ENCODE measurements around the gene SLC25A47. TPM values are rescaled to one million over a fixed set of nuclear protein-coding genes. Genes with fewer than 3 reads are reported as not detected.

SLC25A47 gene
- total and polyA plus RNA-seq, 4 donors, result 23.7 to 469 (median 291) TPM

- TF ChIP-seq FOXA1 (IDR thresholded peaks at IDR 0.05), result no peak
- TF ChIP-seq EGR1 (IDR thresholded peaks at IDR 0.05; ENCODE audit: low read depth in 2 of 2), result no peak
- no peak for TF ChIP-seq RAD21 (IDR thresholded peaks at IDR 0.05)
- peak; percentile 85 to 93 for TF ChIP-seq HNF4A (conservative IDR thresholded peaks at IDR 0.05)
- TF ChIP-seq HNF4G (IDR thresholded peaks at IDR 0.05), result peak; percentile 47
- no peak for TF ChIP-seq ATF3 (IDR thresholded peaks at IDR 0.05)
- peak; percentile 48 for TF ChIP-seq YY1 (IDR thresholded peaks at IDR 0.05)
- TF ChIP-seq GABPA (IDR thresholded peaks at IDR 0.05 in 1 of 2, conservative IDR thresholded peaks at IDR 0.05 in 1 of 2), result no peak
These were observed 1.5 kb upstream of the SLC25A47 start (continued) for GRCh38 chr14:100321473-100322137.

- 82% methylated on average over 15 of the region's 15 CpGs for WGBS
- no peak overlapping the region for H3K9ac ChIP-seq (ENCODE audit: low read depth in 1 of 2, low read length in 2 of 2)
- no peak for DNase-seq (ENCODE audit: low spot score)
- H3K27ac ChIP-seq (ENCODE audit: low read depth in 1 of 2, low read length in 2 of 2), result peak overlapping the region; percentile 26 to 94
- peaks cover 22 to 49% (median 42%) of the 10 kb centered on the region in 4 donors for H3K4me1 ChIP-seq (ENCODE audit: control insufficient read depth in 4 of 4, insufficient read depth in 4 of 4, low read length in 3 of 4)
- H3K9me3 ChIP-seq (ENCODE audit: control insufficient read depth in 4 of 4, low read length in 3 of 4), result no peaks in the 10 kb centered on the region
- no peaks in the 10 kb centered on the region for H3K27me3 ChIP-seq (ENCODE audit: control insufficient read depth in 4 of 4, insufficient read depth in 4 of 4, low read length in 3 of 4)
- no peak overlapping the region for H3K4me3 ChIP-seq (ENCODE audit: low read depth in 1 of 3, low read length in 3 of 3)
- TF ChIP-seq RXRA (IDR thresholded peaks at IDR 0.05) (no peak), GABPA (IDR thresholded peaks at IDR 0.05 in 1 of 2, conservative IDR thresholded peaks at IDR 0.05 in 1 of 2) (no peak), CTCF (IDR thresholded peaks at IDR 0.05; ENCODE audit: low read depth, low read length, missing input control) (no peak), JUND (IDR thresholded peaks at IDR 0.05) (no peak), SP1 (IDR thresholded peaks at IDR 0.05) (no peak), FOXA2 (IDR thresholded peaks at IDR 0.05) (no peak), MAX (IDR thresholded peaks at IDR 0.05) (no peak), YY1 (IDR thresholded peaks at IDR 0.05) (no peak)
- peaks cover 0 to 5% (median 4%) of the 10 kb centered on the region in 4 donors for H3K36me3 ChIP-seq (ENCODE audit: control insufficient read depth in 4 of 4, insufficient read depth in 3 of 4, low read depth in 1 of 4, low read length in 3 of 4)
These were observed 791 bp upstream of the SLC25A47 start for GRCh38 chr14:100322138-100322957.

- H3K27ac ChIP-seq (ENCODE audit: low read depth in 1 of 2, low read length in 2 of 2), result peak overlapping the region; percentile 71 to 94
- H3K27me3 ChIP-seq (ENCODE audit: control insufficient read depth in 4 of 4, insufficient read depth in 4 of 4, low read length in 3 of 4), result no peaks in the 10 kb centered on the region
- H3K36me3 ChIP-seq (ENCODE audit: control insufficient read depth in 4 of 4, insufficient read depth in 3 of 4, low read depth in 1 of 4, low read length in 3 of 4), result peaks cover 6 to 14% (median 10%) of the 10 kb centered on the region in 4 donors
- DNase-seq (ENCODE audit: low spot score), result no peak
- peaks cover 25 to 63% (median 51%) of the 10 kb centered on the region in 4 donors for H3K4me1 ChIP-seq (ENCODE audit: control insufficient read depth in 4 of 4, insufficient read depth in 4 of 4, low read length in 3 of 4)
- WGBS, result 35% methylated on average over 8 of the region's 8 CpGs
- peak overlapping the region; percentile 83 to 88 (median 87) for H3K4me3 ChIP-seq (ENCODE audit: low read depth in 1 of 3, low read length in 3 of 3)
- peak overlapping the region; percentile 91 to 93 for H3K9ac ChIP-seq (ENCODE audit: low read depth in 1 of 2, low read length in 2 of 2)
- no peaks in the 10 kb centered on the region for H3K9me3 ChIP-seq (ENCODE audit: control insufficient read depth in 4 of 4, low read length in 3 of 4)
- no peak for TF ChIP-seq FOXA2 (IDR thresholded peaks at IDR 0.05)
- no peak for TF ChIP-seq GABPA (IDR thresholded peaks at IDR 0.05 in 1 of 2, conservative IDR thresholded peaks at IDR 0.05 in 1 of 2)
- TF ChIP-seq JUND (IDR thresholded peaks at IDR 0.05), result no peak
- no peak for TF ChIP-seq FOXA1 (IDR thresholded peaks at IDR 0.05)
- peak in 1 of 2 donors; percentile 75 for TF ChIP-seq EGR1 (IDR thresholded peaks at IDR 0.05; ENCODE audit: low read depth in 2 of 2)
- TF ChIP-seq HNF4G (IDR thresholded peaks at IDR 0.05), result no peak
- no peak for TF ChIP-seq NR2F2 (IDR thresholded peaks at IDR 0.05)
- peak in 1 of 2 donors; percentile 23 for TF ChIP-seq HNF4A (conservative IDR thresholded peaks at IDR 0.05)
- TF ChIP-seq CTCF (IDR thresholded peaks at IDR 0.05; ENCODE audit: low read depth, low read length, missing input control), result no peak
- peak; percentile 20 for TF ChIP-seq YY1 (IDR thresholded peaks at IDR 0.05)
- no peak for TF ChIP-seq RAD21 (IDR thresholded peaks at IDR 0.05)
- peak; percentile 19 for TF ChIP-seq TAF1 (conservative IDR thresholded peaks at IDR 0.05)
- TF ChIP-seq RXRA (IDR thresholded peaks at IDR 0.05), result peak in 1 of 2 donors; percentile 43
- no peak for TF ChIP-seq ZBTB33 (IDR thresholded peaks at IDR 0.05)
- peak; percentile 21 for TF ChIP-seq MAX (IDR thresholded peaks at IDR 0.05)
- no peak for TF ChIP-seq SP1 (IDR thresholded peaks at IDR 0.05)
- no peak for TF ChIP-seq ATF3 (IDR thresholded peaks at IDR 0.05)
These were observed 786 bp downstream of the SLC25A47 start for GRCh38 chr14:100323942-100324307.
